HepG2 (cell line): ENCODE measurements around the gene CYSTM1. TPM values are rescaled to one million over a fixed set of nuclear protein-coding genes. Genes with fewer than 3 reads are reported as not detected.
A peak's percentile ranks its signal among the peaks of the same experiment; 100 is the strongest.

ENCODE experiments used
- CERS6 ChIP-seq: sonication (generic); formaldehyde crosslinking; IDR thresholded peaks from 2 replicates; pipeline ENCODE4 v1.5.0; 2020; ENCODE audit warnings: missing genetic modification reagents
- KLF11 ChIP-seq: IDR thresholded peaks from 2 replicates; pipeline ENCODE4 v1.6.1; 2016; ENCODE audit warnings: missing compliant biosample characterization
- KLF12 ChIP-seq: sonication (generic); formaldehyde crosslinking; IDR thresholded peaks from 2 replicates; pipeline ENCODE4 v1.4.0; 2020; ENCODE audit warnings: missing genetic modification reagents, borderline replicate concordance
- MAX ChIP-seq: IDR thresholded peaks from 2 replicates; pipeline ENCODE4 v1.6.1; 2012; ENCODE audit warnings: inconsistent platforms
- NFYC ChIP-seq: IDR thresholded peaks from 2 replicates; pipeline ENCODE4 v1.6.1; 2016; ENCODE audit warnings: missing genetic modification reagents, missing compliant biosample characterization
- SALL1 ChIP-seq: sonication (generic); formaldehyde crosslinking; IDR thresholded peaks from 2 replicates; pipeline ENCODE4 v1.8.0; 2022; ENCODE audit warnings: mild to moderate bottlenecking, missing genetic modification reagents
- TBX2 ChIP-seq: sonication (generic); formaldehyde crosslinking; IDR thresholded peaks from 2 replicates; pipeline ENCODE4 v1.5.0; 2020; ENCODE audit warnings: missing genetic modification reagents, mild to moderate bottlenecking, borderline replicate concordance
- ZC3H13 ChIP-seq: sonication (generic); formaldehyde crosslinking; IDR thresholded peaks from 2 replicates; pipeline ENCODE4 v1.8.1; 2023; ENCODE audit warnings: mild to moderate bottlenecking, missing genetic modification reagents, moderate library complexity
- ZNF251 ChIP-seq: sonication (generic); formaldehyde crosslinking; IDR thresholded peaks from 2 replicates; pipeline ENCODE4 v1.9.0; 2021; ENCODE audit warnings: mild to moderate bottlenecking, missing genetic modification reagents
- ZNF256 ChIP-seq: sonication (generic); formaldehyde crosslinking; conservative IDR thresholded peaks from 2 replicates; pipeline ENCODE4 v1.4.0; 2020; ENCODE audit warnings: missing genetic modification reagents
- ZNF280D ChIP-seq: sonication (generic); formaldehyde crosslinking; IDR thresholded peaks from 2 replicates; pipeline ENCODE4 v1.5.1; 2020; ENCODE audit warnings: mild to moderate bottlenecking, missing genetic modification reagents
- ZNF33A ChIP-seq: sonication (generic); formaldehyde crosslinking; IDR thresholded peaks from 2 replicates; pipeline ENCODE4 v1.5.1; 2020; ENCODE audit warnings: missing genetic modification reagents, mild to moderate bottlenecking, moderate library complexity, borderline replicate concordance
- ZNF574 ChIP-seq: sonication (generic); formaldehyde crosslinking; IDR thresholded peaks from 2 replicates; pipeline ENCODE4 v1.4.0; 2020; ENCODE audit warnings: missing genetic modification reagents
- ZNF589 ChIP-seq: sonication (generic); formaldehyde crosslinking; conservative IDR thresholded peaks from 2 replicates; pipeline ENCODE4 v1.8.0; 2022; ENCODE audit warnings: mild to moderate bottlenecking, moderate library complexity, missing genetic modification reagents
- ZNF616 ChIP-seq: sonication (generic); formaldehyde crosslinking; IDR thresholded peaks from 2 replicates; pipeline ENCODE4 v1.5.0; 2020; ENCODE audit warnings: low read depth, mild to moderate bottlenecking, missing genetic modification reagents
- ZNF891 ChIP-seq: sonication (generic); formaldehyde crosslinking; IDR thresholded peaks from 2 replicates; pipeline ENCODE4 v1.5.0; 2020; ENCODE audit warnings: mild to moderate bottlenecking, missing genetic modification reagents
- polyA plus RNA-seq, 8 experiments: library from polyadenylated mRNA; depleted of rRNA in 3 of 8; stranded (reverse) in 7 of 8; unstranded in 1 of 8; fragments of >200 nt; fragmentation: Illumina TruSeq in 4 of 8; extraction: Trizol in 4 of 8; gene quantifications; 2 replicates each; pipeline versions ENCODE4 v1.2.1 to v1.2.3, GENCODE V29; 2011 to 2016; ENCODE audit warnings: low read depth in 4 of 8, missing spikeins in 1 of 8, mixed read lengths in 1 of 8; ENCODE audit not compliant: insufficient read depth in 1 of 8
- total RNA-seq, 5 experiments: library from RNA; depleted of rRNA; stranded (reverse); fragments of >200 nt; fragmentation: Illumina TruSeq; extraction: Trizol; gene quantifications; 2 replicates each; pipeline ENCODE4 v1.2.3, GENCODE V29; 2016; ENCODE audit warnings: low read depth in 1 of 5

The CYSTM1 gene
- total and polyA plus RNA-seq, 2 of the 13 experiments (the other 11 are each of a cell fraction or from before 2014, with no cell fraction given): 40.0 to 73.4 TPM

GRCh38 chr5:140240987-140241706, 66.2 kb downstream of the CYSTM1 start (continued):
- TF ChIP-seq ZNF574 (CRISPR knock-in tag): 0 out of 2 replicates have a peak, but pooled peaks have one; percentile 50
- TF ChIP-seq KLF12 (CRISPR knock-in tag): no peak
- 0 out of 2 replicates have a peak, but pooled peaks have one; percentile 9 for TF ChIP-seq NFYC (CRISPR knock-in tag)
- no peak for TF ChIP-seq ZNF589 (CRISPR knock-in tag)
- TF ChIP-seq ZC3H13 (CRISPR knock-in tag): no peak
- no peak for TF ChIP-seq ZNF33A (CRISPR knock-in tag)
- peak; percentile 48; the same call in 1 of the 2 replicates for TF ChIP-seq SALL1
- no peak for TF ChIP-seq KLF11 (CRISPR knock-in tag)
- TF ChIP-seq CERS6 (CRISPR knock-in tag): no peak
- TF ChIP-seq ZNF891 (CRISPR knock-in tag): peak; percentile 35; the same call in 1 of the 2 replicates
- no peak for TF ChIP-seq ZNF280D (CRISPR knock-in tag)
- TF ChIP-seq ZNF616 (CRISPR knock-in tag): no peak
- TF ChIP-seq ZNF256 (CRISPR knock-in tag): no peak
- no peak for TF ChIP-seq ZNF251 (CRISPR knock-in tag)
- TF ChIP-seq TBX2: no peak
- no peak; the same call in 1 of the 2 replicates for TF ChIP-seq MAX
